ENCODE data around the gene CACNA1A. TPM values are rescaled to one million over a fixed set of nuclear protein-coding genes. Genes with fewer than 3 reads are reported as not detected.
A peak's percentile ranks its signal among the peaks of the same experiment; 100 is the strongest.
"Not testable (repeated sequence)": the region's sequence is repeated elsewhere in the genome, so short reads cannot be mapped to it uniquely, and the experiment has no call there.

Gene CACNA1A
- total RNA-seq, 1 experiment from 2014 or later: not detected

DNA sequence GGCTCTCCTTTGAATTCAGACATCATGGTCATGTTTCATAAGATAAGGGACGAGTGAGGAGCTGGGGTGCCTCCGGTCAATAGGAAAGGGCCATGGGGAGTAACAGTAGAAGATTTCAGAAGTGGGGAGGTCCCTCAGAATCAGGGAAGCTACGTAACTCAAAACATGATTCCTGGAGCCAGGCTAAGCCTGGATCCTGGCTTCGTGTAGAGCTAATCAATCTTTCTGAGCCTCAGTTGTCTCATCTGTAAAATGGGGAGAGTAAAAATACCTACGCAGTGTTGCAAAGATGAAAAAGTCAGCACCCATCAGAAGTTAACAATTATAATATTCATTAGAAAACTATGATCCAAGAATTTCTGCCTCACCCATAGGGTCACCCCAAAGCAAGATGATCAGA is 106.5 kb downstream of the CACNA1A start:
- DNase-seq (ENCODE audit: low read depth, low spot score): no peak
- in situ Hi-C loops (cut with HindIII; ENCODE audit: low pct_unique_long_range_greater_than_20kb, low sequenced_read_pairs): no loop called here

DNA sequence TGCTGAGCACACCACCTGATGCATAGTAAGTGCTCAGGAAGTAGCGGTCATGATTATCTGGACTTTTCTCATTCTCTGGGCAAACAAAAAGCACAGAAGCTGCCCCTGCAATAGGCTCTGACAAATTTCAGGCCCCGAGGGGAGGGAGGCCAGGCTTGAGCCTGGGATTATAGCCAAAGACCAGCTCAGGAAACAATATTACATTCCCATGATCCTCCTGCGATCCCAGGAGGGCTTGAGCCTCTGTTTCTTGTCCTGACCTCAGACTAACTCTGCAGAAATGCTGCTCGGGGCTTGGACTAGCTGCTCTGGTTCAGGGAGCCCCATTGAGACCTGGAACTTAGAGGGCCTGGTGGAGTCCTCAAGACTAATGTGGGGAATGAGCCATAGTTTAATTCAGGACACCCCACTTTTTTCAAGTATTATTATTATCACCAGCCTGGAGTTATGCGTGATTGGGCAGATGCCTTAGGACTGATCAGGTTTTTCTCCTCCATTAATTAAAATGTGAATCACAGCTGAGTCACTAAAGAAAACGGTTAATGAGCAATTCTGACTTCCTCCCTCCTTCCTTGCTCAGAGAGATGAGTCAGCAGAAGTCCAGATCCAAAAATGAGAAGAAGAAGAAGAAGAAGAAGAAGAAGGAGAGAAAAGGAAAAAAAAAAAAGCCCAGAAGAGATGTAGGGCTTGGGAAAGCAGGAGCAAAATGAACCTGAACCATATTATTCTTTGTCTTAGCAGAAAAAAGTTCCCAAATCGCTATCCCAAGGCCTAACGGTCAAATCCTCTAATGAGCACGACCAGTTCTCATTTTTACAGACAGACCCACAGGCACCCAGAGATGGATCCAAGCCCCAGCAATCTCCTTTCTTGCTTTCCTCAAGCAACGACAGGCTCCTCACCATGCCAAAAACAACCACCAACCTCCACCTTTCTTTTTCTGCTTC is 107.2 kb downstream of the CACNA1A start:
- in situ Hi-C loops (cut with HindIII; ENCODE audit: low pct_unique_long_range_greater_than_20kb, low sequenced_read_pairs): no loop called here
- peak; percentile 69 for DNase-seq (ENCODE audit: low read depth, low spot score)

DNA sequence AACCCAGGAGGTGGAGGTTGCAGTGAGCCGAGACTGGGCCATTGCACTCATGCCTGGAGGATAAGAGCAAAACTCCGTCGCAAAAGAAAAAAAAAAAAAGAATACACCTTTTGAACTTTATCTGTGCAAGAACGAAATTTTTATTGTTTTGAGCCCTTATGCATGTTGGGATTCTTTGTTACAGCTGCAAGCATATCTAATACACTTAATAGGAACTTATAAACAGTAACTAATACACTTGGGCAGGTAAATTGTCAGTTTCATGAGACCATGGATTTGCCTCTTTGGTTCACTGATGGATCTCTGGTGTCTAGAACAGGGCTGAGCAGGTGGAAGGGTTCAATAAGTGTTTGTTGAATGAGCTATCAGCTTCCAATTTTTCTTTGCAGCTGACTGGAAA is 108.1 kb downstream of the CACNA1A start:
- no peak for DNase-seq (ENCODE audit: low read depth, low spot score)
- in situ Hi-C loops (cut with HindIII; ENCODE audit: low pct_unique_long_range_greater_than_20kb, low sequenced_read_pairs): no loop called here

DNA sequence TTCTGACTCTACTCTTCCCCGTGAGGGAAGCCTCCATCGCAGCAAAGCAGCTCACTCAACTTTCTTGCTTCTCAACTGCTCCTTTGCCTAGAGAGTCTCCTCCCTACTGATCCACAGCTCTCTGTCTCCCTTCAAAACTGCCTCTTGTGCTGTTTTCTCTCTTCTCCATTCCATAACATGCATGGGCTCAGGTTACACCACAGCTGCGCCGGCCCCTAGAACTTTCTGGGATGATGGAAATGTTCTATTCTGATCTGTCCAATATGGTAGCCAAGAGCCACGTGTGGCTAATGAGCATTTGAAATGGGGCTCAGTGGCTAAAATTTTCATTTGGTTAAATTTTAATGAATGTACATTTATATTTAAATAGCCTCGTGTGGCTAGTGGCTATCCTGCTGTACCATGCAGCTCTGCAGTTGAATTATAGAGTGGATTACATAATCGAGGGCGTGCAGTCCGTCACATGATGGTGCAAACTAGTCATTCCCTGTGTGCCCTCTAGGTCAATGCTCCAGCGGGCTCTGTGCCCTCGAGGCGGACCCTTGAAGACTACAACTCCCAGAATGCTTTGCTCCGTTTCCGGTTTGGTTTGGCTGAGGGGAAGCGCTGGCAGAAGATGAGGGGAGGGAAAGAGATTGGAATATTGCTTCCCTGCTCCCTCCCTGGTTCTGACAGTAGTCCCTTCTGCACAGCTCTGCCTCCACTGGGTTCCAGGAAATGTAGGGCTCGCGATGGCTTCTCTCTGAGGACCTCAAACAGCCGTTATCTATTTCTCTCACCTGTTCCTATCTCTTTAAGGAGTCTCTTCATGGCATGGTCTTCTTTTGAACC is 109.8 kb downstream of the CACNA1A start:
- DNase-seq (ENCODE audit: low read depth, low spot score): peak; percentile 81
- in situ Hi-C loops (cut with HindIII; ENCODE audit: low pct_unique_long_range_greater_than_20kb, low sequenced_read_pairs): no loop called here

DNA sequence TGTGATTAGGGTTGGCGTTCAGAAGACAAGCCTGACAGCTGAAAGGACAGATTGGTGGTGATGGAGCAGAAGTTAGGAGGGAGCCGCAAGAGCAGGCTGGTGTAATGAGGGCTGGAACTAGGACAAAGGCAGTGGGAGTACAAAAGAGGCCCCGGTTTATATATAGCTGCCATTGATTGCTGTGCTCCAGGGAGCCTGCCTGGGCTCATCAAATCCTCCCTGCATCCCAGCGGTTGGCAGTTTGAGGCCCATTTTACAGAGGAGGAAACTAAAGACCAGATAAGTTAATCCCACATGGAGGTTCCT is 123.7 kb downstream of the CACNA1A start:
- in situ Hi-C loops (cut with HindIII; ENCODE audit: low pct_unique_long_range_greater_than_20kb, low sequenced_read_pairs): no loop called here

DNA sequence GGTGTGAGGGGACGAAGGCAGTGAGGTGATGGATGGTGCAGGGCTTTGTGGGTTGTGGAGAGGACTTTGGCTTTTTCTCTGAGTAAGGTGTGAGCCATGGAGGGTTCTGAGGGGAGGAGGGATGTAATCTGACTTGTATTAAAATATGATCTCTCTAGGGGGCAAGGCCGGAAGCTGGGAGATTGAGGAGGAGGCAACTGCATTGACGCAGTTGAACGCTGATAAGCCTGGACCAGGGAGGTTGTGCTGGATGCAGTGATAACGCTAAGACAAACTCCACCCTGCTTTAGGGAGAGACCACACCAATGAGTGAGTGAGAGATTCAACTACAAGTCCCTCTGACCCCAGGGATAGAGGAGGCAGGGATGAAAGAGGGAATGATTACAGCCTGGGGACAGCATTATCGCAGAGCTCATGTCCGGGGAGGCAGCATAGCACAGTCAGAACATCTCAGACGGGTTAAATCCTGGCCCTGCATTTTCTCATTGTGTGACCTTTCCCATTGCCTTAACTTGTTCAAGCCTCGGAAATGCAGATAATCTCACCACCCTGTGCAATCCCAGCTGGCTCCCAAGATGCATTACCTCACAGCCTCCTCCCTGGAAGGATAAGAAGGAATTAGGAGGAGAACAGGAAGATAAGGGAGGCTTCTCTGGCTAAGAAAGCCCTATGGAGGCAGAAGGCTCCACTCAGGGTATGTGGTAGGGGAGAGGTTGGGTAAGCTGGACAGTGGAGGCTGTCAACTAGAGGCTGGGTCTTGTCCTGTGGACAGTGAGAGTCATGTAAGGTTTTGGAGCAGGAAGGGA is 124.2 kb downstream of the CACNA1A start:
- DNase-seq (ENCODE audit: low read depth, low spot score): no peak
- in situ Hi-C loops (cut with HindIII; ENCODE audit: low pct_unique_long_range_greater_than_20kb, low sequenced_read_pairs): no loop called here

More for the DNA sequence above, 123.7 kb downstream of the CACNA1A start:
- DNase-seq (ENCODE audit: low read depth, low spot score): no peak

DNA sequence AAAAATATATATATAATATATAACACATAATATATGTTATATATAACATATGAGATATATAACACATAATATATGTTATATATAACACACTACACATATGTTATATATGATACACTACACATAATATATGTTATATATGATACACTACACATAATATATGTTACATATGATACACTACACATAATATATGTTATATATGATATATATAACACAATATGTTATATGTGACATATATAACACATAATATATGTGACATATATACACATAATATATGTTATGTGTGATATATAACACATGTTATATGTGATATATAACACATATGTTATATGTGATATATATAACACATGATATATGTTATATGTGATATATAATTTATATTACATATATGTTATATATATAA is 129.7 kb downstream of the CACNA1A start:
- in situ Hi-C loops (cut with HindIII; ENCODE audit: low pct_unique_long_range_greater_than_20kb, low sequenced_read_pairs): no loop called here
- no peak for DNase-seq (ENCODE audit: low read depth, low spot score)

DNA sequence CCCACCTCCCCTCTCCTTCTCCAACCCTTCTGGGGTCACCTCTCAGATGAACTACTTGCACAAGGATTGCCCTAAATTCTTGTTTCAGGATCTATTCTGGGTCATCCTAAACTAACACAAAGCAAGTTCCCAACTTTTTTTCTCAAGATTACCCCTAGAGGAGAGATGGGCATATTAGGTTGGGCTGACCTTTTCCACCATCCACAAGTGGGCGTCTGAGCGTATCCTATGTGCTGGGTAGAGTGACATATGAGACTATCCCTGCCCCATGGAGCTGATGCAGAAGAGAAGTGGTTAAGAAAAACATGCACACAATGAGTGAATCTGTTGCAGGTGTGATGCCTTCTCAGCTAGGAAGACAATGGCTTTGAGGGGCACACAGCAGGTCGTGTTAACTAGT is 132.7 kb downstream of the CACNA1A start:
- in situ Hi-C loops (cut with HindIII; ENCODE audit: low pct_unique_long_range_greater_than_20kb, low sequenced_read_pairs): no loop called here
- DNase-seq (ENCODE audit: low read depth, low spot score): peak; percentile 11

DNA sequence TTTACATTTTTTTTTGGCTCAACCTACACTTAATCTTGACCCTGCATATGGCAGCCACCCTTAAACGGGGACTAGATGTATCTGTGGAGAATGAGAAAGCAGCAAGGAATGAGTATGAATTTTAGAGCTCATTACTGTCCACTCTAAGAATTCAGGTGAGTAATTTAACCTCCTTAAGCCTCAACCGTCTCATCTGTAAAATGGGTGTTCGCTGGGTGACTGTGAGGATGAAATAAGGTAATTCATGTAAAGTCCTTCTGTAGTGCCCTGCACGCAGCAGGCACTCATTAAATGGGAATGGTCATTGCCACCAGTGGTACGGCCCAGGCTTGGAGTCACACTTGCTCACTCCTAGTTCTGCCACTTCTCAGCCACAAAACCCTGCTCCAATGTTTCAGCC is 135.3 kb downstream of the CACNA1A start:
- DNase-seq (ENCODE audit: low read depth, low spot score): no peak
- in situ Hi-C loops (cut with HindIII; ENCODE audit: low pct_unique_long_range_greater_than_20kb, low sequenced_read_pairs): no loop called here

DNA sequence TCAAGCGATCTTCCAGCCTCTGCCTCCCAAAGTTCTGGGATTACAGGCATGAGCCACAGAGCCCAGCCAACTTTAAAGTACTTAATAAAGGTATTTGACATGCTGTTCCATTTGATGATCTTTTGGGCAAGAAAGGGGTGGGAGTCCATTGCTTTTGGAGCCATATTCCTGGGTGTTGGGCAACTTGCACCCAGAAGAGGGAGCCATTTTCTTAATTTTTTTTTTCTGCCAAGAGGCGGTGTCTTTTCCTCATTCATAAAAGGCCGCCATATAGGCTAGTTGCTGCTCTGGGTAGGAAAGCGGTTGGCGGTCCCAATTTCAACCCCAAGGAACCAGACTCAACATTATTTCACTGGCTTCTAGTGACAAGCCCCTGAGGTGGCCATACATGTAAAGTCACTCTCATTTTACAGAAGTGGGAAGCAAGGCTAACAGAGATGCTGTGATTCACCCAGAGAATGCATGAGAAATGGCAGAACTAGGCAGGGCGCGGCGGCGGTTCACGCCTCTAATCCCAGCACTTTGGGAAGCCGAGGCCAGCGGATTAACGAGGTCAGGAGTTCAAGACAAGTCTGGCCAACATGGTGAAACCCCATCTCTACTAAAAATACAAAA is 139.6 kb downstream of the CACNA1A start:
- peak; percentile 64 for DNase-seq (ENCODE audit: low read depth, low spot score)
- in situ Hi-C loops (cut with HindIII; ENCODE audit: low pct_unique_long_range_greater_than_20kb, low sequenced_read_pairs): no loop called here

DNA sequence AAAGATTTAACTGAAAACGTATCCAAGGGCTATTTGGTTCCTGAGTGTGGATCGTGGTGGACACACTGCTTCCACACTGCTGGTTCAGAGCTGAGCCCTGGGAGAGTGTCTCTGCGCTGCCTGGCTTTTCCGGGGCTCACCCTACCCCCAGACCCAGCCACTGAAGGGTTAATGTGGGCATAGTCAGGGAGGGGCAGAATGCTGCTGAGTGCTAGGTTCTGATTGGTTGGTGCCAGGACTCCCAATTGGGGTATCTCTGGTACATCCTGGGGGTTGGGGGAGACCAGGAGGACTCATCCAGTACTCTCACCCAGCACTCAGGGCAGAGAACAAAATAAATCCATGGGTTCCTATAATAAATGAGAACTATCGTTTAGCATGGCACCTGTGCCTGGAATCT is 142.3 kb downstream of the CACNA1A start:
- in situ Hi-C loops (cut with HindIII; ENCODE audit: low pct_unique_long_range_greater_than_20kb, low sequenced_read_pairs): no loop called here

DNA sequence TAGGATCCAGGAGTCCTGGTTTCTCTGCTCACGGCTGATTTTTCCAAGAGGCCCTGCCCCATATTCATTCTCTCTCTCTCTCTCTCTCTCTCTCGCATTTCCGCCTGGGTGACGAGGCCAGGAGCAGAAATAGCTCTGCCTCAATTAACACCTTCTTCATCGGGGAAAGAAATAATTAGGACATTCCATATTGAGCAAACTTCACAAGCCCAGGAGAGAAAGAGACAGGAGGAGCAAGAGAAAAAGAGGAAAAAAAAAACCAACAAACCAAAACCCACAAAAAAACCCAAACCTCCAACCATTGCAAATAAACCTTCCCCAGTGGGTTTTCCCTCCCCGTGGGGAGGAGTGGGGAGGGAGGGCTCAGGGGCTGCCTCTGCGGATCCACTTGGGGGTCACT is 143.0 kb downstream of the CACNA1A start:
- in situ Hi-C loops (cut with HindIII; ENCODE audit: low pct_unique_long_range_greater_than_20kb, low sequenced_read_pairs): no loop called here
- no peak for DNase-seq (ENCODE audit: low read depth, low spot score)

More for the DNA sequence above, 142.3 kb downstream of the CACNA1A start:
- DNase-seq (ENCODE audit: low read depth, low spot score): no peak

DNA sequence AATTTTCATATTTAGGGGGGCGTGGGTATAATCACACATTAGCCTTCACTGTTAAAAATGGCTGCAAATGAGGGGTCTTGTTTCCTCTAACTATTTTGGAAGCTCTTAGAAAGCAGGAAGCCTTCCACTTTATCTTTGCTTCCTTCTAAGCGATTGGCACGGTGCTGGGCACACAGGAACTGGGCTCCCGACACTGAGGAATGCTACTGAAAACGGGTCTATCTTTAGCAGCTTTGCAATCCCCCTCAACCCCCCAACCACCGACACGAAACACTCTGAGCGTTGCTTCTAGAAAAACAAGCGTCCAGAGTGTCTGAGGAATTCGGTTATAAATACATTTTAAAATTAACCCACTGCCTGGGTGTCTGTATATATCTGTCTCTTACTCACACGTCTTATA is 143.6 kb downstream of the CACNA1A start:
- no peak for DNase-seq (ENCODE audit: low read depth, low spot score)
- in situ Hi-C loops (cut with HindIII; ENCODE audit: low pct_unique_long_range_greater_than_20kb, low sequenced_read_pairs): no loop called here

DNA sequence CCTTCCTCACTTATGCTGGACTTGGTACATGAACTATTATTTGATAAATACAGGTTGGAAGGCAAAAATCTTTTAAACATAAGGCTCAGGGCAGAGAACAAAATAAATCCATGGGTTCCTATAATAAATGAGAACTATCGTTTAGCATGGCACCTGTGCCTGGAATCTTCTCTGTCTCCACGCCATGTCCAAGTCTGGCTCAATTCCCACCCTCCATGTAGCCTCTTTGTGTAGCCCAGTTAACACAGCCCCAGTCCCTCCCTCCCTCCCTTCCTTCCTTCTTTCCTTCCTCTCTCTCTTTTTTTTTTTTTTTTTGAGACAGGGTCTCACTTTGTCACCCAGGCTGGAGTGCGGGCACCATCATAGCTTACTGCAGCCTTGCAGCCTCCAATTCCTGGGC is 144.6 kb downstream of the CACNA1A start:
- DNase-seq (ENCODE audit: low read depth, low spot score); in situ Hi-C loops (cut with HindIII; ENCODE audit: low pct_unique_long_range_greater_than_20kb, low sequenced_read_pairs): not testable (repeated sequence)

DNA sequence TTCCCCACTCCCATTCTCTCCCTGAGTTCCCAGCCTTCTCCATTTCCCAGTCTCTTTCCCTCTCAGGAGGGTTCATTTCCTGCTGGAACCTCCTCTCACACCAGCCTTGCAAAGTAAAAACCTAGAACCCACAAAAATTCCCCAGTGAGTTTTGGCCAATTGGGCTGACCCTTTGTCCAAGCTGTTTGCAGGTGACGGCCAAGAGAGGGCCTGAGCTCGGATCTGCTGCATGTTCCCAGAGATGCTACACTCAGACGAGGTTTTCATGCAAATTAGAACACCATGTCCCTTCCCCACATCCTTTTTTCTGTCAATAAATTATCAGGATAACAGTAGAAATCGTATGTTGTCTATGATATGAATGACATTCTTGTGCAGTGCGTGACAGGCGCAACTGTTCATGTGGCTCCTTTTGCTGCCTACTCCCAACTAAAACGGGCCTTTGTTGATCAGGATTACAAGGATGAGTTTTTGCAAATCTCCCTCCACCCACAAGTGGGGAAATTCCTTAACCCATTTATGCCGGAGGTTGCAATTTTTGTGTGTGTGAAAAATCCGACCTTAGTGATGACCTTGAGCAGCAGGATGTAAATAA is 149.5 kb downstream of the CACNA1A start:
- in situ Hi-C loops (cut with HindIII; ENCODE audit: low pct_unique_long_range_greater_than_20kb, low sequenced_read_pairs): no loop called here
- DNase-seq (ENCODE audit: low read depth, low spot score): no peak

DNA sequence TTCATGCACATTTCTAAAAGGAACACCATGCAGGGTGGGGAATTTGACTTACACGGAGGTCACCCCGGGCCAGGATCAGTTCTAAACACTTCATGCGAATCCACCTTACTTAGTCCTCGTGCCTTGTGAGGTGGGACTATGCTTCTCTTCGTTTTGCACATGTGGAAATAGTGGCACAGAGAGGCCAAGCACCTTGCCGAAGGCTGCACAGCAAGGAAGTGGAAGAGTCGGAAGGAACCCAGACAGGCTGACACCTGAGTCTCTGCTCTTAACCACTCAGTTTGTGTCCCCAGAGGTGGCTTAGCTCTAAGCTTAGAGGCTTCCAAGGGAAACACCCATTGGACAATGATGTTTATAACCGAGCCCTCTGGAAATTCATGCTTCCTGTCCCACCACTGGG is 150.1 kb downstream of the CACNA1A start:
- in situ Hi-C loops (cut with HindIII; ENCODE audit: low pct_unique_long_range_greater_than_20kb, low sequenced_read_pairs): no loop called here
- DNase-seq (ENCODE audit: low read depth, low spot score): no peak

DNA sequence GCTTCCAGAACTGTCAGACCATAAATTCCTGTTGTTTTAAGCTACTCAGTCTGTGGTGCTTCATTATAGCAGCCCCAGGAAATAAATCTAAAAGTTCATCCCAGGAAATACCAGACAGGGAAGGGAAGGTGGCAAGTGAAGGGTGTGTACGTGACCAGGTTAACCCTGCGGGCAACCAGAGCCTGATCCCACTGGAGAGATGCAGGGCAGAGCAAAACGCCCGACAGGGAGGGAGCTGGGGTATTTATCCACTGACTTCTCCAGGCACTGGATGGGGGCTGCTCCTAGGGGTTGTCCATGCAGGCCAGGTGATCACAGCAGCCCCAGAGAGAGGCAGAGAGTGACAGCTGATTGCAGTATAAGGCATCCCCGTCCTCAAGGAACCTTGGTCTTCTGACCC is 150.9 kb downstream of the CACNA1A start:
- no peak for DNase-seq (ENCODE audit: low read depth, low spot score)
- in situ Hi-C loops (cut with HindIII; ENCODE audit: low pct_unique_long_range_greater_than_20kb, low sequenced_read_pairs): no loop called here
